ENCODE measurements around the gene SCAMP5. TPM values are rescaled to one million over a fixed set of nuclear protein-coding genes. Genes with fewer than 3 reads are reported as not detected.

The SCAMP5 gene
- total RNA-seq, 1 donor from 2014 or later: 164 TPM

GRCh38 chr15:75033809-75034208 lies 38.4 kb downstream of the SCAMP5 start:
- H3K27me3 Mint-ChIP-seq (ENCODE audit: unreplicated experiment): no peaks in the 10 kb centered on the region
- H3K27ac Mint-ChIP-seq (ENCODE audit: unreplicated experiment): no peak overlapping the region
- H3K9me3 Mint-ChIP-seq (ENCODE audit: unreplicated experiment): peaks cover 8% of the 10 kb centered on the region
- no peak overlapping the region for H3K4me3 Mint-ChIP-seq (ENCODE audit: unreplicated experiment)
- no peak for DNase-seq
- H3K36me3 Mint-ChIP-seq (ENCODE audit: unreplicated experiment): no peaks in the 10 kb centered on the region
- peaks cover 6% of the 10 kb centered on the region for H3K4me1 Mint-ChIP-seq (ENCODE audit: low read depth, unreplicated experiment)
- no peak for TF ChIP-seq CTCF (IDR thresholded peaks at IDR 0.05; ENCODE audit: partially characterized antibody, unreplicated experiment)

GRCh38 chr15:75034615-75035014 lies 39.3 kb downstream of the SCAMP5 start:
- no peak for TF ChIP-seq CTCF (IDR thresholded peaks at IDR 0.05; ENCODE audit: partially characterized antibody, unreplicated experiment)
- no peak for DNase-seq
- no peak overlapping the region for H3K4me3 Mint-ChIP-seq (ENCODE audit: unreplicated experiment)

GRCh38 chr15:75036212-75036616 lies 40.9 kb downstream of the SCAMP5 start:
- TF ChIP-seq CTCF (IDR thresholded peaks at IDR 0.05; ENCODE audit: partially characterized antibody, unreplicated experiment): no peak
- Mint-ChIP-seq H3K27ac (ENCODE audit: unreplicated experiment) (no peak overlapping the region), H3K9me3 (ENCODE audit: unreplicated experiment) (peaks cover 4% of the 10 kb centered on the region), H3K27me3 (ENCODE audit: unreplicated experiment) (no peaks in the 10 kb centered on the region), H3K4me1 (ENCODE audit: low read depth, unreplicated experiment) (peaks cover 2% of the 10 kb centered on the region), H3K36me3 (ENCODE audit: unreplicated experiment) (no peaks in the 10 kb centered on the region), H3K4me3 (ENCODE audit: unreplicated experiment) (no peak overlapping the region)
- no peak for DNase-seq

More at GRCh38 chr15:75034615-75035014, 39.3 kb downstream of the SCAMP5 start:
- Mint-ChIP-seq H3K4me1 (ENCODE audit: low read depth, unreplicated experiment) (peaks cover 2% of the 10 kb centered on the region), H3K27ac (ENCODE audit: unreplicated experiment) (no peak overlapping the region), H3K27me3 (ENCODE audit: unreplicated experiment) (no peaks in the 10 kb centered on the region), H3K36me3 (ENCODE audit: unreplicated experiment) (no peaks in the 10 kb centered on the region), H3K9me3 (ENCODE audit: unreplicated experiment) (peaks cover 4% of the 10 kb centered on the region)

- Mint-ChIP-seq H3K9me3 (ENCODE audit: unreplicated experiment) (peaks cover 7% of the 10 kb centered on the region), H3K36me3 (ENCODE audit: unreplicated experiment) (no peaks in the 10 kb centered on the region), H3K27ac (ENCODE audit: unreplicated experiment) (no peak overlapping the region), H3K27me3 (ENCODE audit: unreplicated experiment) (peaks cover 2% of the 10 kb centered on the region), H3K4me1 (ENCODE audit: low read depth, unreplicated experiment) (peaks cover 2% of the 10 kb centered on the region), H3K4me3 (ENCODE audit: unreplicated experiment) (no peak overlapping the region)
- TF ChIP-seq CTCF (IDR thresholded peaks at IDR 0.05; ENCODE audit: partially characterized antibody, unreplicated experiment): no peak
- no peak for DNase-seq
These were observed 42.3 kb downstream of the SCAMP5 start for GRCh38 chr15:75037685-75038084.

GRCh38 chr15:75038231-75038630 lies 42.9 kb downstream of the SCAMP5 start:
- no peak for TF ChIP-seq CTCF (IDR thresholded peaks at IDR 0.05; ENCODE audit: partially characterized antibody, unreplicated experiment)
- no peak for DNase-seq
- Mint-ChIP-seq H3K4me1 (ENCODE audit: low read depth, unreplicated experiment) (peaks cover 2% of the 10 kb centered on the region), H3K4me3 (ENCODE audit: unreplicated experiment) (no peak overlapping the region), H3K36me3 (ENCODE audit: unreplicated experiment) (no peaks in the 10 kb centered on the region), H3K9me3 (ENCODE audit: unreplicated experiment) (peaks cover 7% of the 10 kb centered on the region), H3K27ac (ENCODE audit: unreplicated experiment) (no peak overlapping the region), H3K27me3 (ENCODE audit: unreplicated experiment) (peaks cover 2% of the 10 kb centered on the region)

Data from glutamatergic neuron (in vitro differentiated cells).